IPS-18a (cell line): Measurements from ENCODE around the gene DNAJC7.
A peak's percentile ranks its signal among the peaks of the same experiment; 100 is the strongest.

Experiments
- H3K27ac ChIP-seq: one replicate; pipeline ENCODE4 v1.5.1; 2013; ENCODE audit warnings: low read length
- H3K27me3 ChIP-seq: one replicate; pipeline ENCODE4 v1.6.1; 2013; ENCODE audit warnings: mild to moderate bottlenecking, low read length; ENCODE audit not compliant: control insufficient read depth, insufficient read depth
- H3K36me3 ChIP-seq: one replicate; pipeline ENCODE4 v1.6.1; 2013; ENCODE audit warnings: low read depth, low read length; ENCODE audit not compliant: control insufficient read depth
- H3K4me1 ChIP-seq: one replicate; pipeline ENCODE4 v1.6.1; 2013; ENCODE audit warnings: low read depth, low read length; ENCODE audit not compliant: control insufficient read depth
- H3K4me3 ChIP-seq: one replicate; pipeline ENCODE4 v1.5.1; 2013; ENCODE audit warnings: low read length
- H3K9ac ChIP-seq: one replicate; pipeline ENCODE4 v1.6.1; 2013; ENCODE audit warnings: mild to moderate bottlenecking, low read length, moderate library complexity
- H3K9me3 ChIP-seq: one replicate; pipeline ENCODE4 v1.6.1; 2013; ENCODE audit warnings: low read depth, low read length; ENCODE audit not compliant: control insufficient read depth

Gene DNAJC7

DNA sequence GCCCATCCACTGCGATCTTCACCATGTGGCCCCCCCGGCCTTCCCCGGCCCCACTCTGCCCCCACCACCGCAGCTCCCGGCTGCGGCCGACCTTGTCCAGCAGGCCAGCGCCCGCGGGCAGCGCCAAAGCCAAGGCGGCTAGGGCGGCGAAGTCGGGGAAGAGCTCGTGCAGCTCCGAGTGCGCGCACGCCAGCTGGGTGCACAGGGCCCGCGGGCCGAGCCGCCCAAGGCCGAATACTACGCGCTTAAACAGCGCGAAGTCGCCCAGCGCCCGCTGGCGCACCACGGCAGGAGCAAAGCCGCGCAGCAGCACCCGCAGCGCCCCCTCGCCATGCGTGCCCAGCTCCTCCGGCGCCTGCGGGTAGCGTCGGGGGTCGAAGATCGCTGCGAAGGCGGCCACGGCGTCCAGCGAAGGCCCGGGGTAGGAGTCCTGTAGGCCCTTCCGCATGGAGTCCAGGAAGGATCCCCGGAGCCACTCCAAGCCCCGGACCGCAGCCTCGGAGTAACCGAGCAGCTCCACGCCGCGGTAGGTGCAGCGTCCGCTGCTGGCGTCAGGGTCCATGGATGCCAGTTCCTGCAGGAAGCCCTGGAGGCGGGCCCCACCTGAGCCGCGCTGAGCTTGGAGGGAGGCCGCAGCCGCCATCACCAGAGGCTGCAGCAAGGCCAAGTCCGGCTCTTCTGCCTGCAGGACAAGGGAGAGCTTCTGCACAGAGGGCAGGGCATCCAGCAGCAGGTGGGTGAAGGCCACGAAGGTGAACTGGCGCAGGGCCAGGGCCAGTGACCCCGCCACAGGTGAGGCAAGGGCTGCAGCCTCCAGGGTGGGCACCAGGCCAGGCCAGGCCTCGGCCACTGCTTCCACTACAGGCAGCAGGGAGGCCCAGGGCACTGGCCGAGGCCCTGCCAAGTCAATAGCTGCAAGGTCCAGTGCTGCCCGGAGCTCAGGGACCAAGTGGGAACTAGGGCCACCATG lies 22.8 kb upstream of the DNAJC7 start:
- H3K9ac ChIP-seq: no peak overlapping the region
- H3K9me3 ChIP-seq: no peaks in the 10 kb centered on the region
- peaks cover 3% of the 10 kb centered on the region for H3K4me1 ChIP-seq
- no peak overlapping the region for H3K27ac ChIP-seq
- no peaks in the 10 kb centered on the region for H3K36me3 ChIP-seq
- H3K27me3 ChIP-seq: no peaks in the 10 kb centered on the region
- H3K4me3 ChIP-seq: no peak overlapping the region

GRCh38 chr17:42038221-42038973 lies 21.2 kb upstream of the DNAJC7 start:
- Histone ChIP-seq H3K9ac (no peak overlapping the region), H3K9me3 (no peaks in the 10 kb centered on the region), H3K27ac (no peak overlapping the region), H3K4me1 (peaks cover 3% of the 10 kb centered on the region), H3K27me3 (no peaks in the 10 kb centered on the region), H3K4me3 (no peak overlapping the region), H3K36me3 (no peaks in the 10 kb centered on the region)

DNA sequence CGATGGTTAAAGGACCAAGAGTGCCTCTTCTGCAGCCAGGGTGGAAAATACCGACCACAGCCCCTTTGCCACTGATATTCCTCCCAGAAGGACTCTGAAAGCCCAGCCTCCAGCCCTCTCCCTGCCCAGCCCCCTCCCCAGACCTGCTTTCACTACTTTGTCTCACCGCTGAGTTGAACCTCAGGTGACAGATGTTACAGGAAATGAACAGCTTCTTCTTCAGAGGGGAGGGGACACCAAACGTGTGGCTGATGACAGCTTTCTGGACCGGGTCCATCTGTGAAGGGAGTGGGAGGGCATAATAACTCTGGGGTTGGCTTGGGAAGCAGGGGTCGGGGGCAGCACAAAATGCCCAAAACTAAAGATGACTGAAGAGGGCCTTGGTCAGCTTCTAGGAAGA lies 16.8 kb upstream of the DNAJC7 start:
- Histone ChIP-seq H3K9ac (no peak overlapping the region), H3K27me3 (no peaks in the 10 kb centered on the region), H3K4me1 (peaks cover 3% of the 10 kb centered on the region), H3K9me3 (no peaks in the 10 kb centered on the region), H3K4me3 (no peak overlapping the region), H3K27ac (no peak overlapping the region), H3K36me3 (no peaks in the 10 kb centered on the region)

DNA sequence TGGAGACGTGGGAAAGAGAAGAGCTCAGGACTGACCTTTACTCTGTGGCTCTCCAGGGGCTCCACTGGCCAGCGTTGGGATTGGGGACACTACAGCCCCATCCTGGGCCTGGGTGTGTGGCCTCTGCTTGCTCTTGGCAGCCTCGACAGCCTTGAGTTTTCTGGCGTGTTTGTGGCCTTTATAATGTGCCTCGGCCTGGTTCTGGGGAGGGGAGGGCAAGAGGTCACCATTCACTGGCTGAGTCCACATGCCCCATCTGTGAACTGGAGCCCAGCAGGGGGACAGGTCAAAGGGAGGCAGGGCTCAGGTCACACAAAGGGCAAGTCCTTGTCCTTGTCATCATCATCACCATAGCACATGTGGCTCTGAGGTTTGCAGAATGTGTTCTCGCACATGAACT lies 14.3 kb upstream of the DNAJC7 start:
- H3K9ac ChIP-seq: no peak overlapping the region
- no peaks in the 10 kb centered on the region for H3K36me3 ChIP-seq
- H3K4me1 ChIP-seq: peaks cover 8% of the 10 kb centered on the region
- no peak overlapping the region for H3K4me3 ChIP-seq
- H3K9me3 ChIP-seq: no peaks in the 10 kb centered on the region
- no peak overlapping the region for H3K27ac ChIP-seq
- no peaks in the 10 kb centered on the region for H3K27me3 ChIP-seq

DNA sequence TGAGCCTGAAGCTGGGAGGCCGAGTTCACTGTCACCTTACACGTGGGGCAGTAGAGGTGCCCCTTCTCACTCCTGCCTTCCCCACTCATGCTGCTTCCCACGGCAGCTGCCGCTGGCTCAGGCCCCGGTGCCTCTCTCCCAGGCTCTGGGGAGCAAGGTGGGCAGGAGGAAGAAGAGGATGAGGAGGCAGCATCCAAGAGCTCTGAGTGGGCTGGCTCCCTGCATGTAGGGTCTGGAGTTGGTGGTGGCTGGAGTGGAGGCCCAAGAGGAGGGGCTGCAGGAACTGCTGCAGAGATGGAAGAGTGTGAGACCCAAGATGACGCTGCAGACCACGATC lies 11.5 kb upstream of the DNAJC7 start:
- H3K9me3 ChIP-seq: no peaks in the 10 kb centered on the region
- H3K36me3 ChIP-seq: peaks cover 6% of the 10 kb centered on the region
- no peak overlapping the region for H3K9ac ChIP-seq

DNA sequence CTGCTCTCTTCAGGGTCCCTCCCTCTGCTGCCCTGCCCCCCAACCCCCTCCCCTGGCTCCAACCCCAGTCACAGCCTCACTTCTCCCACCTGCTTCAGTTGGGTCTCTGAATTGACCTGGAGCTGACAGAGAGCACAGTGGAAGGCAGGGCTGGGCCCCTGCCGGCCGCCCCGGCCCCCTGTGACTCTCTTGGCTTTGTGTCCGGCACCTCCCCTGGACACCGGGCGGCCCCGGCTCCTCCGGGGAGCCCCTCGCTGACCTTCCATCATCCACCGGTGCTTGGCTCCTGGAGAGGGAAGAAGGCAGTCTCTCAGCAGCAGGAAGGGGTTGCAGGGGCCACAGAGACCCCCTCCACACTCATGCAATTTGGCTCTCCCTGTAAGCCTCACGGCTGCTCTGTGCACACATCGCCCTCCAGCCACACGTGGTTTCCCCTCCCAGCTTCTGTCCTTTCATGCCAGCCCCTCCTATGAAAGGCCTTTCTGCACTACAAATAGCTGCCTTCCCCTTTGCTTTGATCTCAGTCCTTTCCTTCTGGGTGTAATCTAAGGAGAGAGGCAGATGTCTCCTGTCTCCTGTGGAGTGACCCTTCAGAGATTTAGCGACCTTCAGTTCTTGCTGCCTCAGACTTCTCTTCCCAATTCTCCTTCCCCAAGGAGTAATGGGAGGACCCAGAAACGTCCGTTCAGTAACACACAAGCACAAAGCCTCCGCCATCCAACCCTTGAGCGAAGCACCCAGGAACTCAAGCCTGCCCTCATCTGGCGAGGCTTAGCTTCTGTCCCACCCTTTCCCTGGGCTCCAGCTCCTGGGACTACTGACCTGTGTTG lies 10.9 kb upstream of the DNAJC7 start:
- H3K27me3 ChIP-seq: no peaks in the 10 kb centered on the region
- H3K36me3 ChIP-seq: peaks cover 12% of the 10 kb centered on the region

More for the DNA sequence above, 11.5 kb upstream of the DNAJC7 start:
- H3K4me3 ChIP-seq: no peak overlapping the region
- no peak overlapping the region for H3K27ac ChIP-seq
- peaks cover 8% of the 10 kb centered on the region for H3K4me1 ChIP-seq
- no peaks in the 10 kb centered on the region for H3K27me3 ChIP-seq

DNA sequence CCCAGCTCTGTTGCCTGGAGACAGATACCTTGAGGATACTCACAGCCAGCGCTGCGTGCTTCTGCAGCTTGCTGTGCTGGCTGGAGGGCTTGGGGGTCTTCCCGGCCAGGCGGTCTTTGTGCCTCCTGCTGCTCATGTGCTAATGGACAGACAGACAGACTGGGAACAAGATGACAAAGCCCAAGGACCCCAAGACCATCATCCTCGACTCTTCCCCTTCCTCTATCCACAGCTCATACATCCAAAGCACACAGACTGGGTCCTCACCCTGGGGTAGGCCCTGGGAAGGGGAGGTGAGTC lies 10.3 kb upstream of the DNAJC7 start:
- Histone ChIP-seq H3K4me1 (peaks cover 8% of the 10 kb centered on the region), H3K9ac (no peak overlapping the region), H3K27ac (no peak overlapping the region), H3K4me3 (no peak overlapping the region), H3K36me3 (peaks cover 18% of the 10 kb centered on the region), H3K9me3 (no peaks in the 10 kb centered on the region), H3K27me3 (no peaks in the 10 kb centered on the region)

More for the DNA sequence above, 10.9 kb upstream of the DNAJC7 start:
- H3K27ac ChIP-seq: no peak overlapping the region
- no peaks in the 10 kb centered on the region for H3K9me3 ChIP-seq
- H3K4me1 ChIP-seq: peaks cover 8% of the 10 kb centered on the region
- peak overlapping the region; percentile 33 for H3K9ac ChIP-seq
- H3K4me3 ChIP-seq: peak overlapping the region; percentile 14

- Histone ChIP-seq H3K9me3 (no peaks in the 10 kb centered on the region), H3K4me3 (no peak overlapping the region), H3K4me1 (peaks cover 8% of the 10 kb centered on the region), H3K27me3 (no peaks in the 10 kb centered on the region), H3K27ac (no peak overlapping the region), H3K9ac (no peak overlapping the region), H3K36me3 (peaks cover 23% of the 10 kb centered on the region)
These were observed 9.8 kb upstream of the DNAJC7 start for GRCh38 chr17:42026857-42027589.

DNA sequence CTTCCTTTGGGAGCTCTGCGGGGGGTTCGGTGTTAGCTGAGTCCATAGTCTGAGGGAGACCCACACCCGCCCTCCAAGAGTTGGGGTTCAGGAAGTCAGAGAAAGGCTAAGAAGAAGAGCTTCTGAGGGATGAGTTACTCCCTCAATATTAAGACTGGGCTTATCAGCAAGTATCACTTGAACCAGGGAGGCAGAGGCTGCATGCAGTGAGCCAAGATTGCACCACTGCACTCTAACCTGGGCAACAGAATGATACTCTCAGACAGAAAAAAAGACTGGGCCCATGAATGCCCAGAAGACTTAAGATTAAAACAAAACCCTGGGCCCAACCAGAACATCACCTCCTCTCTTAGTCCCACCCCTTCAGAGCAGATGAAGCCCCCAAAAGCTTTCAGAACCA lies 8.7 kb upstream of the DNAJC7 start:
- no peaks in the 10 kb centered on the region for H3K27me3 ChIP-seq
- no peak overlapping the region for H3K9ac ChIP-seq
- H3K4me3 ChIP-seq: no peak overlapping the region
- H3K27ac ChIP-seq: no peak overlapping the region
- peaks cover 9% of the 10 kb centered on the region for H3K4me1 ChIP-seq
- H3K36me3 ChIP-seq: peaks cover 25% of the 10 kb centered on the region
- H3K9me3 ChIP-seq: no peaks in the 10 kb centered on the region

DNA sequence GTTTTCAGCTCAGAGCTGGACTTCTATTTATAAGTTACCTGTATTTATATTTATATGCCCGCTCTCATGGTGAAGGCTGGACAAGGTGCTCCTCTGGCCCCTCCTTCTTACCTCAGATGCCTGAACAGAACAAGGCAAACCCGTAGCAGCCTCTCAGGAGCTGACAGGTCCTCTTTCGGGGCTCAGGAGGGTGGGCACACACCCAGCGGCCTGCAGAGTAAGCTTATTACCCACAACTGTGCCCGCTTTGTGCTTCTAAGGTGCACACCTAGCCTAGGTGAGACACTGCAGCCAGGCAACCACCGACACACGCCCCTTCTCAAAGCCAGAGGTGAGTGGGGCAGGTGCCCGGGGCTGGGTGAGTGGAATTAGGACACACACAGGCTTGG lies 7.9 kb upstream of the DNAJC7 start:
- Histone ChIP-seq H3K9me3 (no peaks in the 10 kb centered on the region), H3K27me3 (no peaks in the 10 kb centered on the region), H3K27ac (no peak overlapping the region), H3K36me3 (peaks cover 25% of the 10 kb centered on the region), H3K4me3 (no peak overlapping the region), H3K9ac (no peak overlapping the region), H3K4me1 (peaks cover 14% of the 10 kb centered on the region)
